ENCODE data around the gene DAAM1. TPM values are rescaled to one million over a fixed set of nuclear protein-coding genes. Genes with fewer than 3 reads are reported as not detected.

DAAM1 gene
- total RNA-seq, 1 donor from 2014 or later: 16.5 TPM

- Histone ChIP-seq H3K4me3 (ENCODE audit: low read depth, low read length) (no peak overlapping the region), H3K27me3 (ENCODE audit: control insufficient read depth, insufficient read depth, low read length) (no peaks in the 10 kb centered on the region), H3K36me3 (ENCODE audit: control insufficient read depth, insufficient read depth, low read length) (no peaks in the 10 kb centered on the region)
- DNase-seq (ENCODE audit: low read depth): no peak
- TF ChIP-seq CTCF (IDR thresholded peaks at IDR 0.05; ENCODE audit: insufficient read depth, low read length, poor library complexity, severe bottlenecking): no peak
Observed at GRCh38 chr14:59195912-59196311, 7.4 kb downstream of the DAAM1 start.

GRCh38 chr14:59197695-59198262, 9.3 kb downstream of the DAAM1 start:
- no peak overlapping the region for H3K4me3 ChIP-seq (ENCODE audit: low read depth, low read length)
- TF ChIP-seq CTCF (IDR thresholded peaks at IDR 0.05; ENCODE audit: insufficient read depth, low read length, poor library complexity, severe bottlenecking): no peak
- no peaks in the 10 kb centered on the region for H3K36me3 ChIP-seq (ENCODE audit: control insufficient read depth, insufficient read depth, low read length)
- DNase-seq (ENCODE audit: low read depth): no peak
- H3K27me3 ChIP-seq (ENCODE audit: control insufficient read depth, insufficient read depth, low read length): no peaks in the 10 kb centered on the region

GRCh38 chr14:59199205-59199604, 10.7 kb downstream of the DAAM1 start:
- H3K4me3 ChIP-seq (ENCODE audit: low read depth, low read length): no peak overlapping the region
- no peak for DNase-seq (ENCODE audit: low read depth)
- H3K27me3 ChIP-seq (ENCODE audit: control insufficient read depth, insufficient read depth, low read length): no peaks in the 10 kb centered on the region
- no peaks in the 10 kb centered on the region for H3K36me3 ChIP-seq (ENCODE audit: control insufficient read depth, insufficient read depth, low read length)
- TF ChIP-seq CTCF (IDR thresholded peaks at IDR 0.05; ENCODE audit: insufficient read depth, low read length, poor library complexity, severe bottlenecking): no peak

GRCh38 chr14:59199614-59200013, 11.1 kb downstream of the DAAM1 start:
- no peak for TF ChIP-seq CTCF (IDR thresholded peaks at IDR 0.05; ENCODE audit: insufficient read depth, low read length, poor library complexity, severe bottlenecking)
- no peaks in the 10 kb centered on the region for H3K36me3 ChIP-seq (ENCODE audit: control insufficient read depth, insufficient read depth, low read length)
- H3K27me3 ChIP-seq (ENCODE audit: control insufficient read depth, insufficient read depth, low read length): no peaks in the 10 kb centered on the region
- DNase-seq (ENCODE audit: low read depth): no peak
- H3K4me3 ChIP-seq (ENCODE audit: low read depth, low read length): no peak overlapping the region

GRCh38 chr14:59200195-59200594, 11.7 kb downstream of the DAAM1 start:
- DNase-seq (ENCODE audit: low read depth): no peak
- no peak overlapping the region for H3K4me3 ChIP-seq (ENCODE audit: low read depth, low read length)
- no peak for TF ChIP-seq CTCF (IDR thresholded peaks at IDR 0.05; ENCODE audit: insufficient read depth, low read length, poor library complexity, severe bottlenecking)
- no peaks in the 10 kb centered on the region for H3K36me3 ChIP-seq (ENCODE audit: control insufficient read depth, insufficient read depth, low read length)
- H3K27me3 ChIP-seq (ENCODE audit: control insufficient read depth, insufficient read depth, low read length): no peaks in the 10 kb centered on the region

GRCh38 chr14:59202031-59202430, 13.6 kb downstream of the DAAM1 start:
- no peak for TF ChIP-seq CTCF (IDR thresholded peaks at IDR 0.05; ENCODE audit: insufficient read depth, low read length, poor library complexity, severe bottlenecking)
- Histone ChIP-seq H3K4me3 (ENCODE audit: low read depth, low read length) (no peak overlapping the region), H3K27me3 (ENCODE audit: control insufficient read depth, insufficient read depth, low read length) (no peaks in the 10 kb centered on the region), H3K36me3 (ENCODE audit: control insufficient read depth, insufficient read depth, low read length) (no peaks in the 10 kb centered on the region)
- no peak for DNase-seq (ENCODE audit: low read depth)

All from kidney epithelial cell (primary cell).